ENCODE results near the gene C4orf54. TPM values are rescaled to one million over a fixed set of nuclear protein-coding genes. Genes with fewer than 3 reads are reported as not detected.

The C4orf54 gene
- total and polyA plus RNA-seq, 2 of the 4 experiments (the other 2 are of a cell fraction), result not detected

DNA sequence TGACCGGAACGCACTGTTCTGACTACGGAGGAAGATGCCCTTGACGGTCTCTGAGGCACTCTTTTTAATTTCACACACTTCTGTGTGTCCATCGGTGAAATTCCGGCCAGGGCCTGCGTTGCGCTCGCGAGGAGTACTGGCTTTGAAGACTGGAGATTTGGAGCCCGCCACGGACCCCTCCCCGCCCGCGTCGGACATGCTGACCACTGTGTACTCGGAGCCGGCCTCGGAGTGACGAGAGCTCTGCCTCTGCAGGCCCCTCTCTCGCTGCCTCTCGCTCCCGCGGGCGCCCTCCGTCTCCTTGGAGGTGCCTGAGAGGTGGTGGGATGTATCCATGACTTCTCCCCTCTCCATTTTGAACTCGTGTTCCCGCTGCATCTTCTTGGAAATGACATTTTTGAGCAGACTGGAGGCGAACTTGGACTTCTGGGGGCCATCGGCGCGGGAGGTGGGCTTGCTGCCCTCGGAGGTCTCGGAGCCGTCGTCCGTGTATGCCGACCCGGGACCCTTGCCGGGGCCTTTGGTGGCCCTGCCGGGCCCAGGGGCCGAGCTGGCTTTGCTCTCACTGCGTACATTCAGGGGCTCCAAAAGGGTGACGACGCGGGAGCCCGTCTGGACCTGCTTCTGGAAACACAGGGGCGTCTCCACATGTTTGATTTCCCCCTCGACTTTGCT lies 5.7 kb downstream of the C4orf54 start:
- H3K4me1 ChIP-seq (ENCODE audit: control insufficient read depth, insufficient read depth, low read length), result peaks cover 2% of the 10 kb centered on the region; the same call in 1 of the 2 replicates
- no peak overlapping the region for H3K4me3 ChIP-seq (ENCODE audit: insufficient read depth, low read depth, low read length)
- intact Hi-C loops (cut with micrococcal nuclease), result no loop called here
- no peak overlapping the region for H4K5ac ChIP-seq (ENCODE audit: low read depth, low read length)
- H3K27ac ChIP-seq (ENCODE audit: insufficient read depth, low read length), result no peak overlapping the region
- H3K9ac ChIP-seq (ENCODE audit: low read depth, low read length), result no peak overlapping the region
- H3K4me2 ChIP-seq (ENCODE audit: low read depth, low read length), result no peak overlapping the region
- BruUV-seq (replicated peaks), result no TSS peak
- H4K91ac ChIP-seq (ENCODE audit: insufficient read depth, low read depth, low read length), result no peak overlapping the region
- H2AK9ac ChIP-seq (replicated peaks; ENCODE audit: low read depth, low read length, poor library complexity), result no peak overlapping the region
- no peak overlapping the region for H4K8ac ChIP-seq (ENCODE audit: low read depth in 2 of 2, low read length in 2 of 2)
- no peaks in the 10 kb centered on the region for H4K20me1 ChIP-seq (ENCODE audit: insufficient read depth, low read length)
- H3K23ac ChIP-seq (ENCODE audit: low read depth, low read length), result no peak overlapping the region
- ChIA-PET POLR2A (ENCODE audit: unreplicated experiment) (no interaction called here), CTCF (no interaction called here)
- no peak overlapping the region for H2BK120ac ChIP-seq (ENCODE audit: low read depth, low read length)
- peaks cover 5% of the 10 kb centered on the region for H3K27me3 ChIP-seq (ENCODE audit: control insufficient read depth, insufficient read depth, low read length)
- 87% methylated on average over 24 of the region's 49 CpGs; no CpG with 5 or more reads in 1 of the 2 experiments for WGBS, 2 experiments (ENCODE audit: extremely low coverage in 2 of 2, insufficient read length in 1 of 2)
- H2BK20ac ChIP-seq (ENCODE audit: low read depth, low read length), result no peak overlapping the region
- H3K36me3 ChIP-seq (ENCODE audit: control insufficient read depth, insufficient read depth, low read length), result no peaks in the 10 kb centered on the region
- H3K79me1 ChIP-seq (ENCODE audit: low read depth in 1 of 2, low read length in 2 of 2), result no peaks in the 10 kb centered on the region
- H2AK5ac ChIP-seq (ENCODE audit: low read depth, low read length), result no peak overlapping the region
- no peak overlapping the region for H3K56ac ChIP-seq (ENCODE audit: extremely low read depth, insufficient read depth, low read length)
- ATAC-seq (ENCODE audit: low read depth), result no peak
- H2BK5ac ChIP-seq (ENCODE audit: low read depth, low read length, poor library complexity, severe bottlenecking), result no peak overlapping the region
- H3K4ac ChIP-seq (ENCODE audit: low read depth, low read length), result no peak overlapping the region
- no peak for DNase-seq
- no peak overlapping the region for H2BK15ac ChIP-seq (ENCODE audit: low read depth, low read length)
- TF ChIP-seq POLR2A (IDR thresholded peaks at IDR 0.05; ENCODE audit: low read depth, low read length) (no peak), RFX5 (IDR thresholded peaks at IDR 0.05; ENCODE audit: low read depth, low read length) (no peak), SMC3 (IDR thresholded peaks at IDR 0.05; ENCODE audit: low read depth, low read length) (no peak), FOS (IDR thresholded peaks at IDR 0.05; ENCODE audit: low read depth, low read length) (no peak), NFE2L2 (IDR thresholded peaks at IDR 0.05; ENCODE audit: low read depth, low read length) (no peak), CEBPB (IDR thresholded peaks at IDR 0.05; ENCODE audit: low read depth, low read length) (no peak), RCOR1 (IDR thresholded peaks at IDR 0.05; ENCODE audit: insufficient replicate concordance, low read length) (no peak), BHLHE40 (IDR thresholded peaks at IDR 0.05; ENCODE audit: low read depth, low read length) (no peak), MAFK (IDR thresholded peaks at IDR 0.05; ENCODE audit: low read depth, low read length) (no peak), MXI1 (IDR thresholded peaks at IDR 0.05; ENCODE audit: borderline replicate concordance, low read depth, low read length) (no peak), CHD1 (IDR thresholded peaks at IDR 0.05; ENCODE audit: low read depth, low read length) (no peak), RAD21 (IDR thresholded peaks at IDR 0.05; ENCODE audit: low read length) (no peak), MAZ (IDR thresholded peaks at IDR 0.05; ENCODE audit: borderline replicate concordance, low read depth, low read length) (no peak)
- TF ChIP-seq, protein P1, sequence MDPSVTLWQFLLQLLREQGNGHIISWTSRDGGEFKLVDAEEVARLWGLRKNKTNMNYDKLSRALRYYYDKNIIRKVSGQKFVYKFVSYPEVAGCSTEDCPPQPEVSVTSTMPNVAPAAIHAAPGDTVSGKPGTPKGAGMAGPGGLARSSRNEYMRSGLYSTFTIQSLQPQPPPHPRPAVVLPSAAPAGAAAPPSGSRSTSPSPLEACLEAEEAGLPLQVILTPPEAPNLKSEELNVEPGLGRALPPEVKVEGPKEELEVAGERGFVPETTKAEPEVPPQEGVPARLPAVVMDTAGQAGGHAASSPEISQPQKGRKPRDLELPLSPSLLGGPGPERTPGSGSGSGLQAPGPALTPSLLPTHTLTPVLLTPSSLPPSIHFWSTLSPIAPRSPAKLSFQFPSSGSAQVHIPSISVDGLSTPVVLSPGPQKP (IDR thresholded peaks at IDR 0.05; ENCODE audit: borderline replicate concordance, low read depth, low read length), result no peak
- TF ChIP-seq, protein P2, sequence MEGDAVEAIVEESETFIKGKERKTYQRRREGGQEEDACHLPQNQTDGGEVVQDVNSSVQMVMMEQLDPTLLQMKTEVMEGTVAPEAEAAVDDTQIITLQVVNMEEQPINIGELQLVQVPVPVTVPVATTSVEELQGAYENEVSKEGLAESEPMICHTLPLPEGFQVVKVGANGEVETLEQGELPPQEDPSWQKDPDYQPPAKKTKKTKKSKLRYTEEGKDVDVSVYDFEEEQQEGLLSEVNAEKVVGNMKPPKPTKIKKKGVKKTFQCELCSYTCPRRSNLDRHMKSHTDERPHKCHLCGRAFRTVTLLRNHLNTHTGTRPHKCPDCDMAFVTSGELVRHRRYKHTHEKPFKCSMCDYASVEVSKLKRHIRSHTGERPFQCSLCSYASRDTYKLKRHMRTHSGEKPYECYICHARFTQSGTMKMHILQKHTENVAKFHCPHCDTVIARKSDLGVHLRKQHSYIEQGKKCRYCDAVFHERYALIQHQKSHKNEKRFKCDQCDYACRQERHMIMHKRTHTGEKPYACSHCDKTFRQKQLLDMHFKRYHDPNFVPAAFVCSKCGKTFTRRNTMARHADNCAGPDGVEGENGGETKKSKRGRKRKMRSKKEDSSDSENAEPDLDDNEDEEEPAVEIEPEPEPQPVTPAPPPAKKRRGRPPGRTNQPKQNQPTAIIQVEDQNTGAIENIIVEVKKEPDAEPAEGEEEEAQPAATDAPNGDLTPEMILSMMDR (conservative IDR thresholded peaks at IDR 0.05; ENCODE audit: low read depth, low read length), result no peak
- TF ChIP-seq, protein P3, sequence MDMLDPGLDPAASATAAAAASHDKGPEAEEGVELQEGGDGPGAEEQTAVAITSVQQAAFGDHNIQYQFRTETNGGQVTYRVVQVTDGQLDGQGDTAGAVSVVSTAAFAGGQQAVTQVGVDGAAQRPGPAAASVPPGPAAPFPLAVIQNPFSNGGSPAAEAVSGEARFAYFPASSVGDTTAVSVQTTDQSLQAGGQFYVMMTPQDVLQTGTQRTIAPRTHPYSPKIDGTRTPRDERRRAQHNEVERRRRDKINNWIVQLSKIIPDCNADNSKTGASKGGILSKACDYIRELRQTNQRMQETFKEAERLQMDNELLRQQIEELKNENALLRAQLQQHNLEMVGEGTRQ (IDR thresholded peaks at IDR 0.05; ENCODE audit: low read depth, low read length), result no peak
- no peaks in the 10 kb centered on the region for H3K9me1 ChIP-seq (ENCODE audit: insufficient read depth, low read length)
- no peak overlapping the region for H3K18ac ChIP-seq (ENCODE audit: low read depth, low read length)
- in situ Hi-C loops (cut with MboI; ENCODE audit: low sequenced_read_pairs), result no loop called here
- dilution Hi-C loops (cut with HindIII; ENCODE audit: low sequenced_read_pairs, unreplicated experiment), result no loop called here
- H3K14ac ChIP-seq (replicated peaks; ENCODE audit: low read depth, low read length), result no peak overlapping the region
- no peaks in the 10 kb centered on the region; the same call in 1 of the 2 replicates for H3K9me3 ChIP-seq (ENCODE audit: control insufficient read depth, insufficient read depth, low read length)
- no peak overlapping the region for H2AFZ ChIP-seq (replicated peaks; ENCODE audit: low read length, poor library complexity)

All from IMR-90 (cell line).